ENCODE data around the gene PLCB1.

PLCB1 gene

DNA sequence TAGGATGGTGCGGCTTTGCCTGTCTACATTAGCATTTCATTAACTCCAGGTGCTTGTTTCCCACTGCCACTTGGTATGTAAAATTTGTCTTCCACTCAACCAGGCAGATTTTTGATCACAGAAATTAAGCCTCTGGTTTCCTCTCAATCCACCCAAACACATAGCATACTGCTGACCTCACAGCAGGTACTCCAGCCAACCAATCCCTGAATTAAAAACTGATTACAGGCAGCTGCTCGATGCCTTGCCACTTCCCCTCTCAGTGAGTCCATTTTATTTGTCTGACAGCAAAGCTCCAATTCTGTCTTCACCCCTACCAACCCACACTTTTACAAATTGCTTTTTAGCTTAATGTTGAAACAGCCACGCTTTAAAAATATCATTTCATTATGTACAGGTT is 95.2 kb downstream of the PLCB1 start:
- in situ Hi-C loops (cut with HindIII; ENCODE audit: low pct_unique_long_range_greater_than_20kb, low sequenced_read_pairs), result no loop called here
- DNase-seq (ENCODE audit: low read depth in 1 of 2, low spot score in 1 of 2), result no peak
- TF ChIP-seq JUND (IDR thresholded peaks at IDR 0.05; ENCODE audit: low read depth), result no peak

DNA sequence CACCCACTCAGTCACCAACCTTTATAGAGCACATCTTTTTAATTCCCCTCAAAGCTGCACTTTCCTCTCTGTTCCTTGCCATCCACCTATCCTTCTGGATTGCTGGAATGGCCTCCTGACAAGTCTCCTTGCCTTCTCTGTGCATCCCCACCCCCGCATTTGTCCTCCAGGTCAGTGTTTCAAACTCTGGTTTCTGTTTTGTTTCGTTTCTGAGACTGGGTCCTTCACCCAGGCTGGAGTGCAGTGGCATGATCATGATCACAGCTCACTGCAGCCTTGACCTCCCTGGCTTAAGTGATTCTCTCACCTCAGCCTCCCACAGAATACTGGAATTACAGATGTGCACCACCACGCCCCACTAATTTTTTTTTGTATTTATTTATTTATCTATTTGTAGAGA is 96.2 kb downstream of the PLCB1 start:
- no peak for DNase-seq (ENCODE audit: low read depth in 1 of 2, low spot score in 1 of 2)
- no peak for TF ChIP-seq JUND (IDR thresholded peaks at IDR 0.05; ENCODE audit: low read depth)

DNA sequence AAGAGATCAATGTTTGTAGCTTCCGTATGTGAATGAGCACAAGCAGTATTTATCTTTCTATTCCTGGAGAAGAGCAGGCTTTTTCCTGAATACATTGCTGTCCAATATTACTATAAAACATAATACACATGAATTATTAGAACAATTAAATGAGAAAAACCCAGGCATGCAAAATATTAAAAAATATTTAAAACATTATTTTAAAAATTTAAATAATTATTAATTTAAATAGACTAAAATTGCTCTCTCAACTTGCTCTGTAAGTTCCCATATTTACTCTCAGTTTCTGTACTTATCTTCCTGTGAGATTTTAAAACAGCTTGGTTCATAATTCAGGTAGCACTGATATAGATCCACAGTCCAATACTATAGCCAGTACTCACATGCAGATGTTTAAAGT is 97.0 kb downstream of the PLCB1 start:
- in situ Hi-C loops (cut with HindIII; ENCODE audit: low pct_unique_long_range_greater_than_20kb, low sequenced_read_pairs), result no loop called here
- no peak for DNase-seq (ENCODE audit: low read depth in 1 of 2, low spot score in 1 of 2)
- TF ChIP-seq JUND (IDR thresholded peaks at IDR 0.05; ENCODE audit: low read depth), result no peak

More for the DNA sequence above, 96.2 kb downstream of the PLCB1 start:
- in situ Hi-C loops (cut with HindIII; ENCODE audit: low pct_unique_long_range_greater_than_20kb, low sequenced_read_pairs), result no loop called here

DNA sequence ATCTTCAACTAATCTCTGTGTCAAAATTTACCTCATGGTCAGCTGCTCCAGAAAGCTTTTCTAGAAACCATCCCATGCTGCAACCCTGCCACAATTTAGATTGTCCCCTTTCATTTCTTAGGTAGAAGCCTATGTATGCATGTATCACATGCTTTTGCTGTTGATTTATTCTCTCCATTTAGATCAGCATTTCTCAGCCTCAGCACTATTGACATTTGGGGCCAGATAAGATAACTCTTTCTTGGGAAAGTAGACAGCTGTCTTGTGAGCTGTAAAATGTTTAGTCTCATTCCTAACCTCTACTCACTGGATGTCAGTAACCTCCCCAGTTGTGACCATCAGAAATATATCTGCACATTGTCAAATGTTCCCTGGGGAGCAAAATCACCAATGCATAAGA is 99.0 kb downstream of the PLCB1 start:
- no peak for TF ChIP-seq JUND (IDR thresholded peaks at IDR 0.05; ENCODE audit: low read depth)
- in situ Hi-C loops (cut with HindIII; ENCODE audit: low pct_unique_long_range_greater_than_20kb, low sequenced_read_pairs), result no loop called here
- DNase-seq (ENCODE audit: low read depth in 1 of 2, low spot score in 1 of 2), result no peak

DNA sequence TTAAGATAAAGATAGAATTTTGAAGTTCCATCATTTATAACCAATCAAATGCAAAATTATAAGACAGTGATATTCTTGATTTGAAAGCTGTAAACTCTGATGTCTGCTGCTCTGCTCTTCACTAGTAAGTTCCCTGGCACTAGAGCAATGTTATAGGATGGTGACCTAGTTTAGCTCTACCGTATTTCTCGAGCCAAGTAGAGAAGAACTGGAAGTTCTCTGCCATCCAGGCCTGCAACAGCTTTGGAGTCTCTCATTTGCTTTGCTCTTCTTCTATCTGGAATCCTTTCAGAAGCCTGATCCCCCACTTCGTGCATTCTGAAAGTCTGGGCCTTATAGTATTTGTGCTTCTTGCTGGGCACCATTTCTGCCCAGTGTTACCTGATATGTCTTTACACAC is 100.3 kb downstream of the PLCB1 start:
- DNase-seq (ENCODE audit: low read depth in 1 of 2, low spot score in 1 of 2), result no peak
- in situ Hi-C loops (cut with HindIII; ENCODE audit: low pct_unique_long_range_greater_than_20kb, low sequenced_read_pairs), result no loop called here
- no peak for TF ChIP-seq JUND (IDR thresholded peaks at IDR 0.05; ENCODE audit: low read depth)

DNA sequence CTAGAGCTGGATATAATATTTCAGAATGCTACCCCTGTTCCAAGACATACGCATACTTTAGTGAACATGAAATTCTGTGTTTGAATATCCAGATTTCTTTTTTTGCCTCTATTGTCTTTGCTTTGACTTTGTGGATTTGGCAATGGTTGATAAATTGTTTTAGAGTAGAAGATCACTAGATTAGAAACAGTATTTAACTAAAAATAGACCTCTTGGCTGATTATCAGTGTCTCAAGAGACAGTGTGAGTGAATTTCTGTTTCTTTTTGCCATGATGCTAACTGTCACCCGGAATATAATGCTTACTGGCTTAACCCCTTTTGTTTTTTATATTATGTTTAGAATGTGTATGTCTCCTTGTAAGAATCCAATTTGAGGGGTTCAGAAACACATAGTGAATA is 102.5 kb downstream of the PLCB1 start:
- in situ Hi-C loops (cut with HindIII; ENCODE audit: low pct_unique_long_range_greater_than_20kb, low sequenced_read_pairs), result no loop called here
- no peak for TF ChIP-seq JUND (IDR thresholded peaks at IDR 0.05; ENCODE audit: low read depth)
- no peak for DNase-seq (ENCODE audit: low read depth in 1 of 2, low spot score in 1 of 2)

DNA sequence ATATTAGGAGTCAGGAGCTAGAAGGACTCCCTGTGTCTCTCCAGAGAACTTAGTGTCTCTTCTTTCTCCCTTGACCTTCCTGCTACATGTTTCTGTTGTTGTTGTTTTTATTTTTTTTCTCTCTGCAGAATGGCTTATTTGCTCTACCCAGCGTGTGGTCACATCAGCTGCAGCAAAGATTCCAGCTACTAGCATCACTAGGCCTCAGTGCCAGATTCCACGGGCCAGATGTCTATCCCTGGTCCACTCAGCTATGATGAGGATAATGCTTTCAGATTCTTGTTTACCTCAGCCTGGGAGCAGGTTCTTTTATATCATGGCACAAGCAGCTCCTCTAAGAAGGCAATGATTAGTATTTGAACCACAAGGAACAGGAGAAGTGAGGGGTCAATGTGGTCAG is 110.0 kb downstream of the PLCB1 start:
- TF ChIP-seq JUND (IDR thresholded peaks at IDR 0.05; ENCODE audit: low read depth), result no peak
- DNase-seq (ENCODE audit: low read depth in 1 of 2, low spot score in 1 of 2), result no peak
- in situ Hi-C loops (cut with HindIII; ENCODE audit: low pct_unique_long_range_greater_than_20kb, low sequenced_read_pairs), result no loop called here

DNA sequence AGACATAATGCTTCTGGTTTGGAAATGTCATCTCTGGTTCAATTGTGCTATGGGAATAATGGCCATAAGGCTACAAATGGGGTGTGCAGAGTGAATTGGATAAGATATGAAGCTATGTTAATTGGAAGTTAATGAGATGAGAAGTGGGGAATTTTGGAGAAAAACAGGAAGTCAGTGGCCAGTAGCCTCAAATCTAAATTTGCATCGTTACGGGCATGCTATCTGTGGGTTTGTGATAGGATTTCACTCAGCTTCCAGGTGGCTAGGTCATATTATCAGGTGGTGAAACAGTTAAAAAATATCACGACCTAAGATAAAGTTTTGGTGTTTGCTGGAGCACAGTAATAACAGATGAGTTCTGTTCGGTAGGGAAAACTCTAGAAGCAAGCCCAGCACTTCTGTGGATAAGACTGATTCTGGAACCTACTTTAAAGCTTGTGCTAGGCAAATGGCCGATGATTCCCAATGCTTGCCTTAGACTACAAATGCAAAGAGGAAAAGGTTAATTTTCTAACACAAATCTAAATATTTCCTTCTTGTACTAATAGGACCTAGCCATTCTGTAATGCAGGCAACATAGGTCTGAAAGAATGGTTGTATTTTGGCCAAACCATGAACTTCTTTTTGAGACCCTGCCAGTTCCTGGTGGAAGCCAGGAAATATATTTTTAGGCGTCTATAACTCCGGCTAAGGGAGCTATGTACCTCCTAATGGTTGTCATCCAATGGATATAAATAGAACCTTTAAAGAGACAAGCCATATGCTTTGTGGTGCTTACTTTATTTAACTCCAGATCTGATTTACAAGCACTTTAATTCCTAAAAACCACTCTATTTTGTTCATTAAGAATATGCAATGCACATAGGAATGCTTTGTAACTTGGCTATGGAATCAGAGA is 111.0 kb downstream of the PLCB1 start:
- no peak for DNase-seq (ENCODE audit: low read depth in 1 of 2, low spot score in 1 of 2)
- TF ChIP-seq JUND (IDR thresholded peaks at IDR 0.05; ENCODE audit: low read depth), result no peak

DNA sequence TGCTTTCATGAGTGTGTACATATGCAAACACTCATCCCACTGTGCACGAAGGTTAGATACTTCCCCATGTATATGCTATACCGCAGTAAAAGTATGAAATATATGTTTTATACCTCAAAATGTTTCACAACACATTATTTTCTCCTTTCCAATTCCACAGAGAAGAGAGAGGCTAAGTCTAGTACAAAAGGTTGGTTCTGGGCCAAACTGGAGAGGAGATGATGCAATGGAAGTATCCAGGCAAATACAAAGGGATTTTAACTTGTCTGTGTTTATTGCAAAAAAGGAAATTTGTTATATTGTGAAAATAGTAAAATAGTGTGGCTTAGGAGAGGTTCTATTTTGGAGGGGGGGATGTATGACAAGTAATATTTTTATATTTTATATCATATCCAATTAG is 112.6 kb downstream of the PLCB1 start:
- DNase-seq (ENCODE audit: low read depth in 1 of 2, low spot score in 1 of 2), result peak in 1 of 2 experiments; percentile 13
- TF ChIP-seq JUND (IDR thresholded peaks at IDR 0.05; ENCODE audit: low read depth), result no peak
- in situ Hi-C loops (cut with HindIII; ENCODE audit: low pct_unique_long_range_greater_than_20kb, low sequenced_read_pairs), result no loop called here

More for the DNA sequence above, 111.0 kb downstream of the PLCB1 start:
- in situ Hi-C loops (cut with HindIII; ENCODE audit: low pct_unique_long_range_greater_than_20kb, low sequenced_read_pairs), result no loop called here

DNA sequence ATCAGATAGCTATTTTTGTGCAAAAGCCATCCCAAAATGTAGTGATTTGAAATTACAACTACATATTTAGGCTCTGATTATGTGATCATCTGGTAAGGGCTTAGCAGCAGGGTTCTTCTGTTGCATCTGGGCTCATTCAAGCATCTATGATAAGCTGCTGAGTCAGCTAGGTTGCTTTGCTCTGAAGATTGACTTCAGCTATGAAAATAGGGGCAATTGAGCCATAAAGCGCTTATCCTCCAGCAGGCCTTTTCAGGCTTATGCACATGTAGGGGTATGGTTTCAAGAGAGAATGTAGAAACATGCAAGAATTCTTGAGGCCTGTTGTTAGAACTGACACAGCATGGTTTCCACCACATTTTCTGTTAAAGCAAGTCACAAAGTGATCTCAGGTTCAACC is 114.1 kb downstream of the PLCB1 start:
- no peak for TF ChIP-seq JUND (IDR thresholded peaks at IDR 0.05; ENCODE audit: low read depth)
- in situ Hi-C loops (cut with HindIII; ENCODE audit: low pct_unique_long_range_greater_than_20kb, low sequenced_read_pairs), result no loop called here
- no peak for DNase-seq (ENCODE audit: low read depth in 1 of 2, low spot score in 1 of 2)

DNA sequence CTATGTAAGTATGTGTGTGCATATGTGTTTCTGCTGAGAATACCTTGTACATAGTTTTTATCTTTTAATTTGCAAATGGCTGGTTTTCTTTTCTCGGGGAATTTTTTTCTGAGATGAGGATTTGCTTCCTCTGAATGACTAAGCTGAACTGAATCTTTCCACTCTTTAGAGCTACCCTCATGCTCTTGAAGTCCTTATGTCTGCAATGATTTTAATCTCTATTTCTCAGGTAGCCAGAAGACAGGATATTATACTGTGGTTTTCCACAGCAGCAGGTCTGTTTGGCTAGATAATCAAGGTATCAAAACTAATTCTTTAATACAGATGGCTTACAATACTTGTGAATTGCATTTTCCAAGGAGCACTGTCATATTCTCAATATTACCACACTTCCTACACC is 114.7 kb downstream of the PLCB1 start:
- DNase-seq (ENCODE audit: low read depth in 1 of 2, low spot score in 1 of 2), result no peak
- no peak for TF ChIP-seq JUND (IDR thresholded peaks at IDR 0.05; ENCODE audit: low read depth)
- in situ Hi-C loops (cut with HindIII; ENCODE audit: low pct_unique_long_range_greater_than_20kb, low sequenced_read_pairs), result no loop called here

DNA sequence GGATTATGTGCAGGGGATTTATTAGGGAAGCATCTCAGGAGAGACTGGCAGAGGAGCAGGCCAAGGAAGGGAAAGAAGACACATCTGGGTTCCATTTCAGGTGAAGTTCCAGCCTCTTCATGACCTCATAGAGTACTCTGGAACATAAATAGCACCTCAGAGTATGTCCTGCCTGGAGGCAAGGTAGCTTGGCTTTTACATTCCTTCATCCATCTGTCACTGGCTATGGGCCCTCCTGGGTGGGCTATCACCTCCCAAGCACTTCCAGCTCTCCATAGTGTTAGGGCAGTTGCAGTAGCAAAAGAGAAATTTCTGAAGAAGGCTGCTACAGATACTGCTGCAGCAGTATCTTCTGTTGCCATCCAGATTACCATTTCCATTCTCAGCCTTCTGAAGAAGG is 116.0 kb downstream of the PLCB1 start:
- no peak for TF ChIP-seq JUND (IDR thresholded peaks at IDR 0.05; ENCODE audit: low read depth)
- in situ Hi-C loops (cut with HindIII; ENCODE audit: low pct_unique_long_range_greater_than_20kb, low sequenced_read_pairs), result no loop called here
- DNase-seq (ENCODE audit: low read depth in 1 of 2, low spot score in 1 of 2), result no peak

DNA sequence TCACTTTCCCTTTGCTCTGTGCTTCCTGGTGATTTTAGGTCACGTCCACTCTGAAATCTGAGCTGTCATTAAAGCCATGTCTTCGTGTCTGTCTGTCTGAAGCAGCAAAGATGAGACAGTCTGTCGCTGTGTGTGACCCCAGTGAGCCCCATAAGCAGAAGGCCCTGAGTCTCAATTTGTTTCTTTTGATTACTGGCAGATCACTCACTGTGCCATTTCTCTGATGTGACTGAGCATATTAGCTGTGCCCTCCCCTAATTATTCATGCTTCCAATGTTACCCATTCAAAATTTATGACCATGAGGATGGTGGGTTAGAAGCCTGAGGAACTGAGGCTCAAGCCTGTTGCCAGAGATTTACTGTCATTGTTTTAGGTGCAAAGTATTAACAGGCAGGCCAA is 117.6 kb downstream of the PLCB1 start:
- DNase-seq (ENCODE audit: low read depth in 1 of 2, low spot score in 1 of 2), result no peak
- no peak for TF ChIP-seq JUND (IDR thresholded peaks at IDR 0.05; ENCODE audit: low read depth)
- in situ Hi-C loops (cut with HindIII; ENCODE audit: low pct_unique_long_range_greater_than_20kb, low sequenced_read_pairs), result no loop called here

Data from T47D (cell line).